Fibroblast of lung (primary cell): ENCODE data around the gene LRFN2. TPM values are rescaled to one million over a fixed set of nuclear protein-coding genes. Genes with fewer than 3 reads are reported as not detected.

Experiments
- DNase-seq, 2 donors: peaks; one replicate each; pipeline versions ENCODE4 v3.0.0 to v3.0.0-alpha.2; 2010; ENCODE audit warnings: low read depth in 2 of 2
- H2AFZ ChIP-seq: 2 replicates; pipeline ENCODE4 v1.5.1; 2012; ENCODE audit warnings: low read length, control low read depth, inconsistent platforms
- H3K27ac ChIP-seq: 2 replicates; pipeline ENCODE4 v1.5.1; 2011; ENCODE audit warnings: low read length, control low read depth; ENCODE audit not compliant: insufficient read depth
- H3K27me3 ChIP-seq: 2 replicates; pipeline ENCODE4 v1.5.1; 2011; ENCODE audit warnings: mild to moderate bottlenecking, low read length; ENCODE audit not compliant: control insufficient read depth, insufficient read depth
- H3K36me3 ChIP-seq: 2 replicates; pipeline ENCODE4 v1.5.1; 2011; ENCODE audit warnings: low read length; ENCODE audit not compliant: control insufficient read depth, insufficient read depth
- H3K4me1 ChIP-seq: 2 replicates; pipeline ENCODE4 v1.5.1; 2011; ENCODE audit warnings: low read length; ENCODE audit not compliant: control insufficient read depth, insufficient read depth; ENCODE audit errors: extremely low read depth
- H3K4me2 ChIP-seq: 2 replicates; pipeline ENCODE4 v1.5.1; 2011; ENCODE audit warnings: low read length, control low read depth; ENCODE audit not compliant: insufficient read depth; ENCODE audit errors: extremely low read depth
- H3K4me3 ChIP-seq, 4 experiments: fragments of 200-600 bp in 1 of 4; sonication (generic) in 1 of 4; replicated peaks in 1 of 4; 2 replicates each; pipeline ENCODE4 v1.5.1; 2011 to 2016; ENCODE audit warnings: low read length in 4 of 4, low read depth in 3 of 4, mild to moderate bottlenecking in 3 of 4, control low read depth in 2 of 4, inconsistent platforms in 1 of 4, mixed read lengths in 1 of 4; ENCODE audit not compliant: insufficient read depth in 1 of 4; ENCODE audit errors: control extremely low read depth in 1 of 4
- H3K79me2 ChIP-seq: 2 replicates; pipeline ENCODE4 v1.5.1; 2012; ENCODE audit warnings: mild to moderate bottlenecking, low read length, inconsistent platforms; ENCODE audit not compliant: control insufficient read depth, insufficient read depth
- H3K9ac ChIP-seq: 2 replicates; pipeline ENCODE4 v1.5.1; 2011; ENCODE audit warnings: mild to moderate bottlenecking, low read length, control low read depth; ENCODE audit not compliant: insufficient read depth
- H3K9me3 ChIP-seq: 2 replicates; pipeline ENCODE4 v1.5.1; 2012; ENCODE audit warnings: low read depth, low read length; ENCODE audit not compliant: control insufficient read depth, insufficient read depth
- H4K20me1 ChIP-seq: 2 replicates; pipeline ENCODE4 v1.5.1; 2011; ENCODE audit warnings: low read length; ENCODE audit not compliant: control insufficient read depth, insufficient read depth; ENCODE audit errors: extremely low read depth
- CTCF ChIP-seq, 2 donors: IDR thresholded peaks in 1 of 2; conservative IDR thresholded peaks in 1 of 2; 1 replicate in 1 of 2; 2 replicates in 1 of 2; pipeline ENCODE4 v1.5.1; 2011 to 2012; ENCODE audit warnings: low read length in 2 of 2, control low read depth in 1 of 2, inconsistent platforms in 1 of 2, low read depth in 1 of 2, mild to moderate bottlenecking in 1 of 2
- EZH2 ChIP-seq: IDR thresholded peaks from 2 replicates; pipeline ENCODE4 v1.5.1; 2012; ENCODE audit warnings: low read length, control low read depth, mild to moderate bottlenecking; ENCODE audit errors: missing control alignments
- polyA plus RNA-seq, 2 donors: library from polyadenylated mRNA; depleted of rRNA in 1 of 2; stranded (reverse) in 1 of 2; unstranded in 1 of 2; fragments of >200 nt; gene quantifications; 2 replicates each; pipeline ENCODE4 v1.2.1, GENCODE V29; 2011 to 2012; ENCODE audit warnings: missing spikeins in 1 of 2
- total RNA-seq: library from RNA; depleted of rRNA; stranded (reverse); fragments of >200 nt; gene quantifications from 2 replicates; pipeline ENCODE4 v1.2.1, GENCODE V29; 2014

LRFN2 gene
- total and polyA plus RNA-seq, 2 donors (not counting 1 experiment from before 2014, with no cell fraction given): not detected

- Histone ChIP-seq H3K27me3 (no peaks in the 10 kb centered on the region), H3K4me1 (no peaks in the 10 kb centered on the region), H3K4me3 (no peak overlapping the region)
These were observed 125.5 kb downstream of the LRFN2 start for GRCh38 chr6:40461643-40462042.

GRCh38 chr6:40460380-40460779 lies 126.8 kb downstream of the LRFN2 start:
- H3K36me3 ChIP-seq: no peaks in the 10 kb centered on the region
- no peak overlapping the region for H3K9ac ChIP-seq
- H3K27ac ChIP-seq: no peak overlapping the region
- no peak overlapping the region for H2AFZ ChIP-seq
- H4K20me1 ChIP-seq: no peaks in the 10 kb centered on the region
- H3K27me3 ChIP-seq: no peaks in the 10 kb centered on the region
- no peaks in the 10 kb centered on the region for H3K4me1 ChIP-seq
- DNase-seq: no peak
- H3K79me2 ChIP-seq: no peaks in the 10 kb centered on the region
- H3K4me2 ChIP-seq: no peak overlapping the region
- TF ChIP-seq EZH2 (no peak), CTCF (conservative IDR thresholded peaks at IDR 0.05 in 1 of 2, IDR thresholded peaks at IDR 0.05 in 1 of 2; ENCODE audit: low read depth in 1 of 2, low read length in 2 of 2) (no peak)
- H3K9me3 ChIP-seq: no peaks in the 10 kb centered on the region
- H3K4me3 ChIP-seq: no peak overlapping the region

More at GRCh38 chr6:40461643-40462042, 125.5 kb downstream of the LRFN2 start:
- H3K4me2 ChIP-seq: no peak overlapping the region
- H3K9ac ChIP-seq: no peak overlapping the region
- H3K36me3 ChIP-seq: no peaks in the 10 kb centered on the region
- no peaks in the 10 kb centered on the region for H3K79me2 ChIP-seq
- DNase-seq: no peak
- H3K9me3 ChIP-seq: no peaks in the 10 kb centered on the region
- H2AFZ ChIP-seq: no peak overlapping the region
- no peak overlapping the region for H3K27ac ChIP-seq
- H4K20me1 ChIP-seq: no peaks in the 10 kb centered on the region
- TF ChIP-seq CTCF (conservative IDR thresholded peaks at IDR 0.05 in 1 of 2, IDR thresholded peaks at IDR 0.05 in 1 of 2; ENCODE audit: low read depth in 1 of 2, low read length in 2 of 2) (no peak), EZH2 (no peak)

DNA sequence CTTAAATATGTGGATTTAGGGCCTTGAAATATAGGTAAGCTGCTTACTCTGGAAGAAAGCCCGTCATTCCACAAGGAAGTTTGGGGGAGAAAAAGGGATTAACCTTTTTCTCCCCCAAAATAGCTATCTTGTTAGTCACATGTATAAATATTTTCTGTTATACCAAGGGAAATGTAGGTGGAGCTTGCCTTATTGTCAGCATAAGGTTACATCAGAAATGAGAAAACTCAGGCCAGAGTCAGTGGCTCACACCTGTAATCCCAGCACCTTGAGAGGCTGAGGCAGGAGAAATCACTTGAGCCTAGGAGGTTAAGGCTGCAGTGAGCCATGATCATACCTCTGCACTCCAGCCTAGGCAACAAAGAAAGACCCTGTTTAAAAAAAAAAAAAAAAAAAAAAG lies 129.9 kb downstream of the LRFN2 start:
- Histone ChIP-seq H2AFZ (no peak overlapping the region), H3K4me3 (no peak overlapping the region)
- TF ChIP-seq EZH2 (no peak), CTCF (conservative IDR thresholded peaks at IDR 0.05 in 1 of 2, IDR thresholded peaks at IDR 0.05 in 1 of 2; ENCODE audit: low read depth in 1 of 2, low read length in 2 of 2) (no peak)

More for the DNA sequence above, 129.9 kb downstream of the LRFN2 start:
- Histone ChIP-seq H3K9ac (no peak overlapping the region), H3K9me3 (no peaks in the 10 kb centered on the region), H4K20me1 (no peaks in the 10 kb centered on the region), H3K27me3 (no peaks in the 10 kb centered on the region), H3K79me2 (no peaks in the 10 kb centered on the region), H3K36me3 (no peaks in the 10 kb centered on the region), H3K4me1 (no peaks in the 10 kb centered on the region), H3K4me2 (no peak overlapping the region), H3K27ac (no peak overlapping the region)
- DNase-seq: no peak
